GM19324 (cell line): ENCODE measurements around the gene FCMR.
"Not testable (repeated sequence)": the region's sequence is repeated elsewhere in the genome, so short reads cannot be mapped to it uniquely, and the experiment has no call there.

Source experiments
- ATAC-seq: cut with Tn5 transposase; IDR thresholded peaks from one replicate; pipeline ENCODE4 v1.9.1; 2021; ENCODE audit warnings: mild to moderate bottlenecking, moderate library complexity; ENCODE audit not compliant: unreplicated experiment, low FRiP score

The FCMR gene

DNA sequence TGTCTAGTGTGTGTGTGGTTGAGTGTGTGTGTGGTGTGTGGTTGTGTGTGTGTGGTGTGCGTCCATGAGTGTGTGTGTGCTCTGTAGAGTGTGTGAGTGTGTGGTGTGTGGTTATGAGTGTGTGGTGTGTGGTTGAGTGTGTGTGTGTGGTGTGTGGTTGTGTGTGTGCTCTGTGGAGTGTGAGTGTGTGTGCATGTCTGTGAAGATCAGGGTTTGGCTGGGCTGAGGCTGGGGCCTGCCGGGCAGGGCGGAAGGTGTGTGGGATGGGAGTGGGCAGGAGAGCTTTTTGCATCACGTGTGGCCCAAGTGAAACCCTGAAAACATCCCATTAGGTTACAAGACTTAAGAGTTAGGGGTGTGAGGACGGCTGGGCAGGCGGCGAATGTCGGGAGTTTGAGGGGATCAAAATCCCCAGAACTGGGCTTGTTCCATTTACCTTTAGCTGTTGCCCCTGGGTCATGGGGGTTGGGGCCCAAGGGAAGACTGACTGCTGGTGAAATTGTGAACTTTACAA is 2.9 kb upstream of the FCMR start:
- ATAC-seq, result no peak

DNA sequence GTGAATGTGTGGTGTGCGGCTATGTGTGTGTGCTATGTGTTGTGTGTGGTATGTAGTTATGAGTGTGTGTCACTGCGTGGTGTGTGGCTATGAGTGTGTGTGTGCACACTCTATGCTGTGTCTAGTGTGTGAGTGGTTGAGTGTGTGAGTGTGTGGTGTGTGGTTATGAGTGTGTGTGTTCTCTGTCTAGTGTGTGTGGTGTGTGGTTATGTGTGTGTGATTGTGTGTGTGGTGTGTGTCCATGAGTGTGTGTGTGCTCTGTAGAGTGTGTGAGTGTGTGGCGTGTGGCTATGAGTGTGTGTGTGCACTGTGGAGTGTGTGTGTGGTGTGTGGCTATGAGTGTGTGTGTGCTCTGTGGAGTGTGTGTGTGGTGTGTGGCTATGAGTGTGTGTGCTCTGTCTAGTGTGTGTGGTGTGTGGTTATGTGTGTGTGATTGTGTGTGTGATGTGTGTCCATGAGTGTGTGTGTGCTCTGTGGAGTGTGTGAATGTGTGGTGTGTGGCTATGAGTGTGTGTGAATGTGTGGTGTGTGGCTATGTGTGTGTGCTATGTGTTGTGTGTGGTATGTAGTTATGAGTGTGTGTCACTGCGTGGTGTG is 2.3 kb upstream of the FCMR start:
- not testable (repeated sequence) for ATAC-seq

DNA sequence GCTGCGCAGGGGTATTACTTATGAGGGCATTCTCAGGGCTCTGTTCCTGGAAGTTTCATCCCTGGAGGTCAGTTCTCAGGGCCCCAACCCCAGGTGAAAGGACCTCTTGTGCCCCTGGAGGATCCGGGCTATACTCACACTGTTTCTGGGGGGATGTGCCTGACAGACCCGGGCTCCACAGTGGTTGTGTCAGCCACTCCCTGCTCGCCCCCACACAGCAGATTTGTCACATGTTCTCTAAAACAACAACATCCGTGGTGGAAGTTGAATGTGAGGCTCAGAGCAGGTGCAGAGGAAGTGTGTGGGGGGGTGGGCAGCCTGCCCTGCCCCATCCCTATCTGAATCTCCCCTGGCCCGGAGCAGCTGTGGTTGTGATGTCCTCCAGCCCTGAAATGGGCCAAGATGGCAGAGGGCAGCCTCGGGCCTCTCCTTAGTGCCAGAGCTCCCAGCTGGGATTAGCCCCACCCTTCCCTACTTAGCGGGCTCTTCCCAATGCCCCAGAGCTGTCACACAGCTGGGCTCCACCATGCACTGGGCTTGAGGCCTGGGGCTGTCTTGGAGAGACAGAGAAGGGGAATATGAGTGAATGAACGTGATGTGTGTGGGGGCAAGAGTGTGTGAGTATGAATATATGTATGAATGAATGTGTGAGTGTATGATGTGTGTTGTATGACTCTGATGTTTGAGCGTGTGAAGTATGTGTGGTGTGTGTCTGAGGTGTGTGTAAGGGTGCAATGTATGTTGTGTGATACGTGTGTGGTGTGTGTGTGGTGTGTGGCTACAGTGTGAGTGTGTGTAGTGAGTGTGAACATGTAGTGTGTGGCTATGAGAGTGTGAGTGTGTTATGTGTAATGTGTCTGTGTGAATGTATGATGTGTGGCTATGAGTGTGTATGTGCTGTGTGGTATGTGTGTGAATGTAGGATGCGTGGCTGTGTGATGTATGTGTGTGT is 1.5 kb upstream of the FCMR start:
- peak; percentile 46 for ATAC-seq

DNA sequence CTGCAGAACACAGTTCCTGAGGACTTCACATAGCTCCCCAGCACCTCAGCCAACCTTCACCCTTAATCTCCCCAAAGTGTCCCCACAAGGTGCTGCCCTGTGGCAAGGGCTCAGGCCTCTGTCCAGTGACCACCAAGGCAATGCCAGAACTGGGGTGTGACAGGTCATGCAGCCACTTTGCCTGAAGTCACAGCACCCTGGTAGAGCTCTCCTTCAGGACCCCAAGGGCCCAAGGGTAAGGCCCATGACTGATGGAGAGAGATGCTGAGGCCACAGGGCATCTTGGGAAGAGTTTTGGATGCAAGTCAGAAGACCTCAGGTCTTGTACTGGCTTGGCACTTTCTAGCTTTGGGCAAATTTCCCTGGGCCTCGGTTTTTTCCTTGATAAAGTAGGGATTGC is 783 bp upstream of the FCMR start:
- no peak for ATAC-seq

DNA sequence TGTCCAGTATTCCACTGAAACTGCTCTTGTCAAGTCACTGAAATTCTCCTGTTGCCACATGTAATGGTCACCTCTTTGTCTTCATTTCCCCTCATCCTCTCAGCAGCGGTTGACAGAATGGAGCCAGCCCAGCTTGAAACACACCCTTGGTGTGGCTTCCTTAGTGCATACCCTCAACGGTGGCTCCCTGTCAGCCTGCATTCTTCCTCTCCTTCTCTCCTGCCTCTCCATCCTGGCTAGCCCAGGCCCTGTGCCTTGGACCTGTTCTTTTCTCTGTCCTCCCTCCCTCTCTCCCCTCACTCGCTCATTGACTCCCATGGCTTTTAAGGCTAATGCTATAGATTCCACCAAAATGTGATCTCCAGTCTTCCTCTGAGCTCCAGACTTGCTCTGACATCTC is 3.7 kb downstream of the FCMR start:
- ATAC-seq, result no peak

DNA sequence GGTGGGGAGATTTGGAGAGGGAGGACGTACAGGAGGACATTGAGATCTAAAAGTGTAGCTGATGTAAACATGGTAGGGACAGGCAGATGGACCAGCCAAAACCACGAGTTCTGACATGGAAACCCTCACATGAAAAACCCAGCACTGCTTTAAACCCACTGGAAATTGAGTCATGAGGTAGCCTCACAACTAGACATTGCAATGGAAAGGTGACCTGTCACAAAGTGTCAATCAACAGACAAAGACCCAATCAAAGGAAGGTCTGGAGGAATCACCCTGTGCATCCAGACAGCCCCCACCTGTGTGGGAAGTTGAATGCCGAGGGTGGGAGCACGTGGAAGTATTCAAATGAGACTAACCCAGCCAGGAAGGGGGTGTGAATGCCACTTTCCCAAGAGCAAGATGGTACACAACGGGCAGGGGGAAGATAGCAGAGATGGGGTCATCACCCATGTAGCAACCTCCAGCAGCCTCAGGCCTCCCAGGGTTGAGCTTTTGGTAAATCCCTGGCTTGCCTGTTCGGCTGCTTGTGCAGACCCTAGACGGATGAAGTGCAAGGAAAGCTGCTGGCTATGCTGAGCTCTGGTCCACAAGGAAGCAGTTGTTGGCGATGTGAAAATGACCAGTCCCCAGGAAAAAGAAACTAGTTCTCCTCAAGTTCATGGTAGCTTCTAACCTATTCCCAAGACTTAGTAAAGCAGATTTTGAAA is 5.6 kb downstream of the FCMR start:
- ATAC-seq, result no peak

DNA sequence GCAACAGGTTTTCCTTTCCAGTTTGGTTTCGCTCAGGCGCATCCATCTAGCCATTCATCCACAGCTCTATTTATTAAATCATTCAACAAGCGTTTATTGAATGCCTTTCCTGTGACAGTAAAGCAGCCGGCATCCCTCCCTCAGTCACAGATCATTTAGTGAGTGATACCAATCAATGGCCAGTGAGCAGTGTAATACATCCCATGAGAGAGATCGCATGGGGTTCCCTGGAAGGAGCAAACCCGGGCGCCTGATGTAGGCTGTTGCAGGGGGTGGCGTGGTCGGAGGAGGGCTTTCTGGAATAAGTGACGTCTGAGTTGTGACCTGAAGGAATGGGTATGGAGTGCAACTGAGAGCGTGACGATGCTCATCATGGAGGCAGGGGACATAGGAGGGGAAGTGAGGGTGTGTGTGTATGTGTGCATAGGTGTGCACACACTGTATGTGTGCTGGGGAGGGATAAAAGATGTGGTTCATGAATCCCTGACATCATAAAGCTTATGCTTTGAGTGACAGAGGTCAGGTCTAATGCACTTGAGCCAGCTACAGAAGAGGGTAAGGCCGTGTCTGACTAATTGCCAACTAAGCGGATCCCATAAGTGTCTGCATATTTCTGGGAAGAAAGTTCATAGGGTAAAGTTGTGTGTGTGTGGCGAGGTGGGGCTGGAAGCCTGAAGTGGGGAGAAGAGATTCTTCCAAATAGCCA is 6.6 kb downstream of the FCMR start:
- no peak for ATAC-seq

DNA sequence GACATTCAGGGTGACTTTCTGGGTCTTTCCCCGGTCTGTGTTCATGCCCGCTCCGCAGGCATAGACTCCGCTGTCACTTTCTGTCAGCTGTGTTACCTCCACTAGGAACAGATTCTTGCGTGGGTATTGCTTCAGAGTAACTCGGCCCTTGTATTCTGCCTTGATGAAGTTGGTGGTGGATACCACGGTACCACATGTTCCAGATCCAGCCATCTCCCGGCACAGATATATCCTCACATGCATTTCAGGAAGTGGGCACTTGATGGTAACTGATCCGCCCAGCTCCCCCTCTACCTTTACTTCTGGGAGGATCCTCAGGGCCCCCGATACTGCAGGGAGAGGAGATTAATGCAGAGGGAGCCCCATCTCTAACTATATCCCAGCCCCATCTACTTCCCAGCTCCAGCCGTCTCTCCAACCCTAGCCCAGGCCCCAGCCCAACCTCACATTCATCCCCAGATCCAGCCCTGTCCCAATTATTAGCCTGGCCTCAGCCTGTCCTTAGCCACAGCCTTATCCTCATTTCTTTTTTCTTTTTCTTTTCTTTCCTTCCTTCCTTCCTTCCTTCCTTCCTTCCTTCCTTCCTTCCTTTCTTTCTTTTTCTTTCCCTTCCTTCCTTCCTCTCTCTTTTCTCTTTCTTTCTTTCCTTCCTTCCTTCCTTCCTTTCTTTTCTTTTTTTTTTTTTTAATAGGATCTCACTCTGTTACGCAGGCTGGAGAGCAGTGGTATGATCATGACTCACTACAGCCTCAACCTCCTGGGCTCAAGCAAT is 7.8 kb downstream of the FCMR start:
- no peak for ATAC-seq

DNA sequence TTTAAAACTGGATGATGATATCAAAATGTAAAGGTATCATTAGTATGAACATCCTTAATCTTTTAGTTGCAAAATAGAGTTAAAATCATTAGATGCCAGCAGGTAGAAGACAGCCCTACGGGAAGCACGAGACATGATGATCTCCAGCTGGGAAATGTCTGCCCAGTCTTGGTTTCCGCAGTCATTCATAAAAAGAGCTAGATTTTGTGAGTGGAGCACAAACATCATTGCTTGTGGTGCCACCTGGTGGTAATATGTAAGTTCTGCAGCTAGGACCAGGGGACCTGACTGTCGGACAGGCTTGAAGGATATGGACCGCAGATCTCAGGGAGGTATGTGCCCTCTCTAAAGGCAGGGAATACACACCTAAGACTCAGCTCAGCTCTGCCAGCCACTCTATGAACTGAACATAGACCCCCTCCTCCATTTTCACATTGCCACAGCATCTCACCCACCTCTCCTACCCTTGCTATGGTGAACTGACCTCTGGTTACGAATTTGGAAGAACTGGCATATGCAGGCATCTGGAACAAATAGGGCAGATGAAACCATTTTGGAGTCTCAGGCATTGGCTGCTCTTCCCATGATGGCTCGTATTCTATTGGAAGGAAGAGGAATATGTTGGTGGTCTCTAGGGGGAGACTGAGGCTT is 9.2 kb downstream of the FCMR start:
- ATAC-seq, result no peak

DNA sequence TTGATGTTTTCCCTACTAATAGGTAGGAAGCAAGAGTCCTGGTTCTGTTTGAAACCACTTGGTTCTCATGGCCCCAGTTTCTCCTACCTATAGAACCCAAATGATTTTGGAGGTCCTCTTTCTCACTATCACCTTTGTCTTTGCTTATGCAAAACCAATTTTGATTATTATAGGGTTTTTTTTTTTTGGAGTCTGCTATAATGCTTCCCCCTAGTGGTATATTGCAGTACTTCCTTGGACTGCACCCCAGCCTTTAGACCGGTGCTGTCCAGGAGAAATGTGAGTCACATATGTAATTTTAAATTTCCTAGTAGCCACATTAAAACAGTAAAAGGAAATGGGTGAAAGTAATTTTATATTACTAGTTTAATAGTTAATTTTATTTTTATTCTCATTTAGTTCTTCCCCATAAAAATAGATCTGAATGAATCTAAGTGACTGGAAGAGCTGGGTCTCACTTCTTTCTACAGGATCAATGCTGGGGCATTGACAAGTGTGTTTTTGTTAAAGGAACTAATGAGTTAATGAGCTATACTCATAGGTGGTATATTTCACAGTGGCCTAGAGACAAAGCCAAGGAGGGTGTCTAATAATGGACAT is 10.6 kb downstream of the FCMR start:
- no peak for ATAC-seq

DNA sequence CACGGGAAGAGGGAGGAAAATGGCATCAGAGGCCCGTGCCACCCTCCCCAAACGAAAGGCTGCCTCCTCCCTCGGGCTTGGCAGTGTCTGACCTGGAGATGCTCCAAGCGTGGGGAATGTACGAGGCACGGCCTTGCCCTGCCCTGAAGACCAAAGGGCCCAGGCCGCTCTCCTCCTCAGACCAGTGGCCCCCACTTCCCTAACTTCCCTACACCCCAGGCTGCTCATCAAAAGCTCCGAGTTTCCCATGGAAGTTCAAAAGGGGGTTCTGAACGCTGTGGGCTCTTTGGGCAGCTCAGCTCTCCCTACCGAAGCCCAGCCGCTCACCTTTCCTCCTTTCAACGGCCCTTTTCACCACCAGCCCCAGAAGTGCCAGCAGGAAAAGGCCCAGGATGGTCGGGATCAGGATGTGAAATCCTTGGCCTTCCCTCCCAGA is 11.8 kb downstream of the FCMR start:
- ATAC-seq, result no peak

DNA sequence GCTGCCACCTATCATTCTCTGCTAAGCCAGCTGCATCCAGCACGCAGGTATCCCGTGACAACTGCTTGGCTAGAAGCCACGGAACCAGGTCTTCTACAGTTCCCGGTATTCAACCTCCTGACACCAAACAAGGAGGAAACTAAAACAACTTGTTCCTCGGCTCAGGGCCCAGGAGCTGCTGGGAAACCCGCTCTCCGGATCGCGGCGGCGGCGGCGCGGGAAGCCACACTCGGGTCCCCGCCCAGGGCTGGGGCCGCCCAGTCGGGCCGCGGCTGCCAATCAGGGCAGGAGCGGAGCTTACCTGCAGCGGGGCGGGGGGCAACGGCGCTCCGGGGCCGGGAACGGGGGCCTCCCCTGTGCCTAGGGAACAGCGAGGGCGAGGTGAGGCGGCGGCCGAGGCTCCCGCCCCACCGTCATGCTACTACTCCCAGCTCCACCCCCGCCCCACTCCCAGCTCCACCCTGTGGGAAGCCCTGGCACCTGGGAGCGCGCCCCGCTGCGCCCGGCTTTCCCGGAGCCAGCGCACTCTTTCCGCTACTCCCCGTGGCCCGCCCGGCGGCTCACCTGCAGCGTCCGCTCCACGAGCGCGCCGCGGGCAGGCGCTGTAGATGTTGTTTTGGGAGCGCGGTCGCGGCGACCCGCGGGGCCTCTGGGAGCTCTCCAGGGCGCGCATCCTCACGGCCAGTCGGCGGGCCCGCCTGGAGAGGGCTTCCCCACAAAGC is 12.4 kb downstream of the FCMR start:
- no peak for ATAC-seq

DNA sequence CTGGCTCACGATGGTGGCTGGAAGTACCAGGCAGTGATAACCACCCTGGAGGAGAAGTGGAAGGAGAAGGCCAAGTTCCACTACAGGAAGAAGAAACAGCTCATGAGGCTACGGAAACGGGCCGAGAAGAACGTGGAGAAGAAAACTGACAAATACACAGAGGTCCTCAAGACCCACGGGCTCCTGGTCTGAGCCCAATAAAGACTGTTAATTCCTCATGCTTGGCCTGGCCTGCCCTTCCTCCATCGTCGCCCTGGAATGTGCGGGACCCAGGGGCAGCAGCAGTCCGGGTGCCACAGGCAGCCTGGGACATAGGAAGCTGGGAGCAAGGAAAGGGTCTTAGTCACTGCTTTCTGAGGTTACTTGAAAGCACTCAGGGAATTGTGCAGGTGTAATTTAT is 13.7 kb downstream of the FCMR start:
- ATAC-seq, result no peak

DNA sequence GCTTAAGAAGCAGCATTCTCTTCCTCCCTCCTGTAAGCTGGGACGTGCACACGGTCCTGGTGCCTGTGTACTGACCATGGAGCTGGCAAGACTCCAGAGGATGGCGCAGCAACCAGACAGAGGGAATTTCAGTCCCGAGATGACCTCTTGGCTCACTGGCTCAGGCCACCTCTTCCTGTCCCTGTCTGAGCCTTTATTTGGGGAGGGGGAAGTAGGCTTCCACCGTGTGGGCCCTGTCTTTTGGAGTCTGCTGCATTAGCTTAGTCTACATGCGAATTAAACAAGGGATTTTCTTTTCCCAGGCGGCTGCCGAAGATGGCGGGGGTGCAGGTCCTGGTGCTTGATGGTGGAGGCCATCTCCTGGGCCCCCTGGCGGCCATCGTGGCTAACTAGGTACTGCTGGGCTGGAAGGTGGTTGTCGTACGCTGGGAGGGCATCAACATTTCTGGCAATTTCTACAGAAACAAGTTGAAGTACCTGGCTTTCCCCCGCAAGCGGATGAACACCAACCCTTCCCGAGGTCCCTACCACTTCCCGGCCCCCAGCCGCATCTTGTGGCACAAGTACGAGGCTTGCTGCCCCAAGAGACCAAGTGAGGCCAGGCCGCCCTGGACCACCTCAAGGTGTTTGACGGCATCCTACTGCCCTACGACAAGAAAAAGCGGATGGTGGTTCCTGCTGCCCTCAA is 14.3 kb downstream of the FCMR start:
- no peak for ATAC-seq

DNA sequence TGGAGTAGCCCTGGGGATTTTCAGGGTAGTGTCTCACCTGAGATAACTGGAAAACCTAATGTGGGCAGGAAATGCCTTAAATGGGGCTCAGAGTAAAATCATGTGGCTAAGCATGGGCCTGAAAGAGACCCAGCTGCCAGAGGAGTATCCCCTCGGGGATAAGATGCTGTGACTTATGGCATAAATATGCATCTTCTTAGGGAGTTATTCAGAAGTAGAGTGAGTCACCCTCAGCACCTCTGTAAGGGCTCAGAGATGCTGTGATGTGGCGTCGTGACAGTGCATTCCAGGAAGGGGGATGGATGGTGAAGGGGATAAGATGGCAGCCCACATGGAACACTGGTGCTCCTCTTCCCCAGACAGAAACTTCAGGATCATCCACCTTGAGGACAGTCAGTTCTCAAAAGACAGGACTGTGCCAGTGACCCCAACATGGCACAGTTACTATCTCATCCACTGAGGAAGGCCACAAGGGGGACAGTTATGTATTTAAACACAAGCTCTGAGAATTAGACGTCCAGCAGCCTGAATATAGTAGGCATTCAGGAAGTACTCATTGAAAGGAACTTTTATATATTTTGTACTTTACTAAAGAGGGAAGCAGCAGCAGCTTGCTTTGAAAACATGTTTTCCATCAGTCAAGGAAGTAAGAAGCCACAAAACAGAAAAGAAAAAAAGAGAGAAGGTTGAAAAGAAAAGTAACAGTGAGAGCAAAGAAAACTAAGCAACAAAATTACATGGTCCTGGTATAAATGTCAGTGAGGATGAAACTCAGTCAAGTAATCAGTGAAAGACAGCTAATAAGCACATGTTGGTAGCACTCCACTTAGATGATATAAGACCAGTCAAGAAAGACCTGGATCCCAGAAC is 16.2 kb downstream of the FCMR start:
- no peak for ATAC-seq

DNA sequence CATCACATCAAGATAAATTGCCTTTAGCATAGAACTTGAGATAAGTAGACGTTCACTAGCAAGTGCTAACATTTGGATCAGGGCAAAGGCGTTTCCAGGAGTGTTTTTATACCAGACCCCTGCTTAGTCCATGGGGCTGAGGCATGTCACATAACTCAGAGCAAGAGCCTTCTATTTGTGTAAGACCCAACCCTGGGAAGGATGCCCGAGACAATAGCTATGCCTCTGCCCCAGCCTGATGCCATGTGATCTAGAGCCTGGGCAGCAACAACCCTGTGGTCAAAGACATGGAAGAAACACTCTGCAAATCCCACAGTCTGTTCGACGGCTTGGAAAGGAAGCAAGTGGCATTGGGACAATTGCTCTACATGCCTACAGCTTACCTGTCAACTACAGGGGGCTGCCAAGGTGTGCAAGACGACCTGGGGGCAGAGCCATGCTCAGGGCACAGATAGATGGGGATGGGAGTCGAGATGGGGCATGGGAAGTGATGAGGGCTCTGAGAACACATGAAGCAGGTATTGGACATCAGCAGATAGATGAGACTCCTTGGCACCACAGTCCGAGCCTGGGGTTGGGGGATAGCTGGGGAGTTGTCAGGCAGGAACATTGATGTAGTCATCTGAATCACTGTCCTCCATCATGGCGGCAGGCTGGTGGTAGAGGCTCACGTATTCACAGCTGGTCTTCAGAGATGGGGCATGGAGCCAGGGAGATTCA is 17.2 kb downstream of the FCMR start:
- no peak for ATAC-seq
